Memory B cell (primary cell): ENCODE data around the gene CACNG5.
"Not testable (repeated sequence)": the region's sequence is repeated elsewhere in the genome, so short reads cannot be mapped to it uniquely, and the experiment has no call there.

ENCODE experiments used
- ATAC-seq: fragments of 150-1000 bp; cut with Tn5 transposase; 2 replicates; pipeline ENCODE4 v1.10.0; 2021; ENCODE audit warnings: low read depth, mild to moderate bottlenecking, moderate library complexity
- DNase-seq, 2 donors: peaks; one replicate each; pipeline ENCODE4 v3.0.0; 2022; ENCODE audit warnings: low spot score in 2 of 2
- H3K27ac Mint-ChIP-seq: one replicate; pipeline ENCODE4 v1.8.0; 2022; ENCODE audit warnings: mild to moderate bottlenecking, moderate library complexity, mixed read lengths
- H3K27me3 Mint-ChIP-seq: one replicate; pipeline ENCODE4 v1.8.0; 2022; ENCODE audit warnings: mixed read lengths
- H3K36me3 Mint-ChIP-seq: one replicate; pipeline ENCODE4 v1.8.0; 2022; ENCODE audit warnings: mild to moderate bottlenecking, mixed read lengths
- H3K4me1 Mint-ChIP-seq: one replicate; pipeline ENCODE4 v1.8.0; 2022; ENCODE audit warnings: mixed read lengths
- H3K4me3 Mint-ChIP-seq: one replicate; pipeline ENCODE4 v1.8.0; 2022; ENCODE audit warnings: mild to moderate bottlenecking, moderate library complexity, mixed read lengths
- H3K9me3 Mint-ChIP-seq: one replicate; pipeline ENCODE4 v1.8.0; 2022; ENCODE audit warnings: mixed read lengths

The CACNG5 gene

DNA sequence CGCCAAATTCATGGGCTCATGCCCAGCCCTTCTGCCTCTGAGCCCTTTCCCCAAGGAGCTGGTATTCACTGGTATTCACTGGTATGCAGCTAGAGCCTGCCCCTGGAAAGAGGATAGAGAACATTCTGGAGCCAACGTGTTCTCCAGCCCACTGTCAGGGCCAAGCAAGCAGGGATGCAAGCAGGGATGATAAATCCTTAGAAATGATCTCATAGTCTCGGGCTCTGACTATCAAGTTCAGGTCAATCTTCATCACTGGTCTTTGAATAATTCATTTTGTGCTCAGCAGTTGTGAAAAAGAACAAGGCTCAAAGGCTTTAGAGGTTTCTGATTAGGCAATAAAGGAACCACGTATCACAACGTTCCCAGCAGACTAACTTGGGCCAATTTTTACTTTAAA lies 57.3 kb downstream of the CACNG5 start:
- ATAC-seq, result no peak
- Mint-ChIP-seq H3K27ac (no peak overlapping the region), H3K36me3 (no peaks in the 10 kb centered on the region)

DNA sequence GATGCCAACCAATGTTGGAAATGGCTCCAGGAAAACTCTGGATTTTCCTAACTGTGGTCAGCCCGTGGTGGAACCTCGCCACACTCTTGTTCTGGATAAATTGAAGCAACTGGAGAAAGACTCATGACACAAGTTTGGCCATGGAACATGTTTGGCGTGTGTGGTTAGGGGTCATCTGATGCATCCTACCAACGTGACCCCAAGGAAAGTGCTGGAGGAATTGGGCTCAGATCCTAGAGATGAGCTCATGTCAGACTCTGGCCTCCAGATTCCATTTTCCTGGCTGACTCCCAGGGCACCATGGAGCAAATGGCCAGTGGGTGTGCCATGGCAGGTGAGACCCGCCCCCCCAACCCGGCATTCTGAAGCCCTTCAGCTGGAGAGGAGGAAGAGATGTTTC lies 58.5 kb downstream of the CACNG5 start:
- H3K27me3 Mint-ChIP-seq, result peaks cover 1% of the 10 kb centered on the region
- no peaks in the 10 kb centered on the region for H3K9me3 Mint-ChIP-seq
- H3K36me3 Mint-ChIP-seq, result no peaks in the 10 kb centered on the region
- H3K4me3 Mint-ChIP-seq, result no peak overlapping the region
- no peaks in the 10 kb centered on the region for H3K4me1 Mint-ChIP-seq
- H3K27ac Mint-ChIP-seq, result no peak overlapping the region
- ATAC-seq (no peak), DNase-seq (no peak)

More for the DNA sequence above, 57.3 kb downstream of the CACNG5 start:
- Mint-ChIP-seq H3K4me3 (no peak overlapping the region), H3K27me3 (no peaks in the 10 kb centered on the region), H3K4me1 (no peaks in the 10 kb centered on the region), H3K9me3 (no peaks in the 10 kb centered on the region)
- DNase-seq, result no peak

DNA sequence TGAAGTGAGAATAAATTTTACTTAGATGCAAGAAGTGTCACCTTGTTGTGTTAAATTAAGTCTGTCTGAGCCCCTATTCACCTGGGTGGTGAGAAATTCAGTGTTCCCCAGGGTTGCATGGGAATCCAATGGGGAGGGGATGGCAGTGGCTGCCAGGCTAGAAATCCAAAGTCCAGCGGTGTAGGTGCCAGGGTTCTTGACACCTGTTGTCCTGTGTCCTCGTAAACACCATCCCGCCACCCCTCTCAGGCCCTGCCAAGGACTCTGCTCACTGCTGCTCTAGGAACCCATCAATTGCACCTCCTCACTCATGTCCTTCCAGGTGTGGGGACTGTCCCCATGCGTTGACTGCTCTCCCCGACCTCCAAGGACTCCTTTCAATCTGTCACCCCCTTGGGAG lies 58.9 kb downstream of the CACNG5 start:
- no peaks in the 10 kb centered on the region for H3K36me3 Mint-ChIP-seq
- H3K4me1 Mint-ChIP-seq, result no peaks in the 10 kb centered on the region
- H3K9me3 Mint-ChIP-seq, result no peaks in the 10 kb centered on the region
- H3K27ac Mint-ChIP-seq, result no peak overlapping the region
- peaks cover 3% of the 10 kb centered on the region for H3K27me3 Mint-ChIP-seq
- DNase-seq (no peak), ATAC-seq (no peak)
- H3K4me3 Mint-ChIP-seq, result no peak overlapping the region

DNA sequence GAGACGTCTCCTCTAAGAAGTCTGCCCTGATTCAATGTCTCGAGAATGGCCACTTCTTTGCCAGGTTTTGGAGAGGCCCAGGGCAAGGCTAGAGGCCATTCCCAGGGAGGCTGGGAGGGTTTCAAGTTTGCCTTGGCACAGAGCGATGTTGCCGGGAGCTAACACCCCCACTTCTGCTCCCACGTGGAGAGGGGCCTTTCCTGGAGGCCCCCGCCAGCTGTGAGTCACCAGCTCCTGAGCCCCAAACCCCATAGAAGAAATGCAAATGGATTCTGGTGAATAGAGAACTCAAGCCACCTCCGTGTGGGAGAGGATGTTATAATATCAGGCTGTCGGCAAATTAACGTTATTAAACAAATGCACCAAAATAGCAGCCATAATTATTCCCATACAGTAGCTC lies 62.2 kb downstream of the CACNG5 start:
- ATAC-seq, result no peak
- H3K27me3 Mint-ChIP-seq, result peaks cover 4% of the 10 kb centered on the region

DNA sequence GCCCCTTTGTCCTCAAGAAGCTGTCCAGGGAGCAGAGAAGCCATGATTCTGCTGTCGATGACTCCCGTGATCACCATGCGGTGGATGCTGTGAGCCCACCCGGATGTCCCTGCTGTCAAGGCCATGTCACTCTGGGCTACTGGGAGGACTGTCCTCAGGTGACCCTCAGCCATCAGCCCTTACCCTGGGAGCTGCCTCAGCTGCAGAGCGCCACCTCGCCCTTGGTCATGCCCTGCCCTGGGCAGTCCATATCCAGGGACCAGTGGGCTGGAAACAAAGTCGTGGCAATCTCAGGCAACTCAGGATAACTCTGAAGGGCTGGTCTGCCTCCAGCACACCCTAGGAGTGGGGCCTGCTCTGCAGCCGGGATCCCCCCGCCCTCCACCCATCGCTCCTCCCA lies 63.6 kb downstream of the CACNG5 start:
- Mint-ChIP-seq H3K27me3 (peaks cover 6% of the 10 kb centered on the region), H3K4me3 (no peak overlapping the region), H3K36me3 (no peaks in the 10 kb centered on the region), H3K4me1 (no peaks in the 10 kb centered on the region), H3K27ac (no peak overlapping the region), H3K9me3 (peaks cover 3% of the 10 kb centered on the region)
- DNase-seq (no peak), ATAC-seq (no peak)

More for the DNA sequence above, 62.2 kb downstream of the CACNG5 start:
- H3K4me1 Mint-ChIP-seq, result no peaks in the 10 kb centered on the region
- no peak overlapping the region for H3K27ac Mint-ChIP-seq
- H3K9me3 Mint-ChIP-seq, result no peaks in the 10 kb centered on the region
- H3K4me3 Mint-ChIP-seq, result no peak overlapping the region
- no peak for DNase-seq
- H3K36me3 Mint-ChIP-seq, result no peaks in the 10 kb centered on the region

DNA sequence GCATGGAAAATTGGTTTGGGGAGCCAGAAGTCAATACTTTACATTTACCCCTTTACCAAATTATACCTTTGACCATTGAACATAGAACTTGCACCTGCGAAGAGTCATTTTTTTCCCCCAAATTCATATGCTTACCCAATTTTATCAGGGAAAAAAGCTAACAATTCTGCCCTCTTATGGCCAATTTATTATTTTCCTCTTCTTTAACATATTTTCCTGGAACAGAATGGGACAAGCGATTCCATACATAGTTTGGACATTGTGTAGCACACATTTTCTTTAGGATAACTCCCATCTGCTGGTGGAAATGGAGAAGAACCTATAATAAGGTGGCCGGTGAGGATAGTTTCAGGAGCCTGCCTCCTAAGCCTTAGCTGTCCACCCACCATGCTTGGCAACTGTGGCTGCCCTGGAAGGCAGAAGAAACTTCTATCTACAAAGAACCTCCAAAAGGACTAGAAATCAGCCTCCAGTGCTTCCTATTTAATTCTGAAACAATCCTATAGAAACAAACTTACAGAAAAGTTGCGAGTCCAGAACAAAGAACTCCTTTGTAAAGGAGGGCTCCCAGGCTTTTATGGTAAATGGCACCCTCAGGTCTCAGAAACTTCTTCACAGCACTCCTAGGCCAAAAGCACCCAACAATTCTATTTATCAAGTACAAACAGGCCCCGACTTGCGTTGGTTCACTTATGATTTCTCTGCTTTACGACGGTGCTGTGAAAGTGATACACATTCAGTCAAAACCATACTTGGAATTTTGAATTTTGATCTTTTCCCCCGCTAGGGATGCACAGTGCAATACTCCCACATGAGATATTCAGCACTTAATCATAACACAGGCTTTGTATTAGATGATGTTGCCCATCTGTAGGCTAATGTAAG lies 65.5 kb downstream of the CACNG5 start:
- Mint-ChIP-seq H3K27ac (no peak overlapping the region), H3K36me3 (no peaks in the 10 kb centered on the region)

DNA sequence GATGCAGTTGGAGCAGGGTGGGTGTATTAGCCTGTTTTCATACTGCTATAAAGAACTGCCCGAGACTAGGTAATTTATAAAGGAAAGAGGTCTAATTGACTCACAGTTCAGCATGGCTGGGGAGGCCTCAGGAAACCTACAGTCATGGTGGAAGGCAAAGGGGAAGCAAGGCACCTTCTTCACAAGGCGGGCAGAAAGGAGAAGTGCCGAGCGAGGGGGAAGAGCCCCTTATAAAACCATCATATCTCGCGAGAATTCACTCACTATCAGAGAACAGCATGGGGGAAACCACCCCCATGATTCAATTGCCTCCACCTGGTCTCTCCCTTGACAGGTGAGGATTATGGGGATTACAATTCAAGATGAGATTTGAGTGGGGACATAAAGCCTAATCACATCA lies 68.4 kb downstream of the CACNG5 start:
- H3K27me3 Mint-ChIP-seq, DNase-seq, H3K4me3 Mint-ChIP-seq, H3K27ac Mint-ChIP-seq, H3K4me1 Mint-ChIP-seq, H3K9me3 Mint-ChIP-seq, H3K36me3 Mint-ChIP-seq, ATAC-seq: not testable (repeated sequence)

More for the DNA sequence above, 65.5 kb downstream of the CACNG5 start:
- DNase-seq (no peak), ATAC-seq (no peak)
- Mint-ChIP-seq H3K4me3 (no peak overlapping the region), H3K27me3 (peaks cover 7% of the 10 kb centered on the region), H3K9me3 (peaks cover 3% of the 10 kb centered on the region), H3K4me1 (no peaks in the 10 kb centered on the region)

DNA sequence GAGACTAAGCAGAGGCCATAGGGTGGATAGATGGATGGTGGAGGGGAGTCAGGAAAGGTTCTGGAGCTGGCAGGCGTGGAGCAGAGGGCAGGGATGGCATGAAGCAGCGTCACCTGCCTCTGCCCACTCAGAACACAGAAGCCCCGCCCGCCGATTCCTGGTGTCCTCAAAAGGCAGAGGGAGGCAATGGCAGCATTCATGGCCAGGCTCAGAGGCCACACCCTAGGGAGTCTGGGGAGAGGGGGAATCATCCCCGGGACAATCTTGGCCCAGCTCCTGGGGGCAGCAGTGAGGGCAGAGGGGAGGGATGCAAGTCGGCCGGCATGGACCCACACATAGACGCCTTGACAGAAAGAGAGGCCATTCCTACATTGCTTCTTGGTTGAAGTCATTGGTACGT lies 68.9 kb downstream of the CACNG5 start:
- Mint-ChIP-seq H3K4me3 (no peak overlapping the region), H3K27me3 (peaks cover 7% of the 10 kb centered on the region), H3K9me3 (peaks cover 3% of the 10 kb centered on the region), H3K27ac (no peak overlapping the region), H3K36me3 (no peaks in the 10 kb centered on the region), H3K4me1 (peaks cover 4% of the 10 kb centered on the region)
- ATAC-seq (no peak), DNase-seq (no peak)

DNA sequence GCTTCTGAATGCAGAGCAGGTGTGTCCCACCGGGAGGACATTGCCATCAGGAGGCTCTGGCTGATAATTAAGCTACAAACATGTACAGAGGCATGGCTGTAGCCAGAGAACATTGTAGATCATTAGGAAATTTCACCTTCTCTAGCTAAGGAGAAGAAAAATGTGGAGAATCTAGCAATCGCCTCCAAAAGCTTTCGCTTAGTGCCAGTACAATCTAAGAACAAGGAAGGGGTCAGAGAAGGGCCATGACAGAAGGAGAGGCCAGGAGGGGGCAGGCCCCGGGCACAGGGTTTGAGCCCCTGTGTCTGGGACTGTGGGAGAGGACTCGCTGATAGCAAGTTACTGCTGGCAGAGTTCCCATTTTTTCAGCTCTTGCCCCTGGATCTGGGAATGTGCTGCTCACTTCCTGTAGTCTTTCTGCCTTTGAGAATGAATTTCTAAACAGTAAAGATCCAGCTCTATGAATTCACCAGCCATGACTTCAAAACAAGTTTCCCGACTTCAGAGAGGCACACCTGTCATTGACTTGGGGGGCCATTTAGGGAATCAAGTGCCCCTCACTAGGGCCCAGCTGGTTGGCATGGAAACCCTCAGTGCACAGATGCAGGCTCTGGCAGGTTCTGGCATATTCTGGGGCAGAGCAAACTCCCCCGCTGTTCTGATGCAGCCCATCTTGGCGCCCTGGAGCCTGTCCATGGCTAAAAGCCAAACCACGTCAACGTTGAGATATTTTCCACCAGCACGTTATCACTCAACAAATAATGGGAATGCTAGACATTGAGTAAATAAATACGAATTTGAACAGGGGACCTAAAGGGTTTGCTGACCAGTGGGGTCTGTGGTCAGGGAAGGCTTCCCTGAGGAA lies 70.1 kb downstream of the CACNG5 start:
- DNase-seq, result no peak
- Mint-ChIP-seq H3K4me1 (peaks cover 4% of the 10 kb centered on the region), H3K4me3 (no peak overlapping the region), H3K9me3 (peaks cover 3% of the 10 kb centered on the region), H3K27me3 (peaks cover 5% of the 10 kb centered on the region), H3K27ac (no peak overlapping the region), H3K36me3 (no peaks in the 10 kb centered on the region)
- ATAC-seq, result no peak

DNA sequence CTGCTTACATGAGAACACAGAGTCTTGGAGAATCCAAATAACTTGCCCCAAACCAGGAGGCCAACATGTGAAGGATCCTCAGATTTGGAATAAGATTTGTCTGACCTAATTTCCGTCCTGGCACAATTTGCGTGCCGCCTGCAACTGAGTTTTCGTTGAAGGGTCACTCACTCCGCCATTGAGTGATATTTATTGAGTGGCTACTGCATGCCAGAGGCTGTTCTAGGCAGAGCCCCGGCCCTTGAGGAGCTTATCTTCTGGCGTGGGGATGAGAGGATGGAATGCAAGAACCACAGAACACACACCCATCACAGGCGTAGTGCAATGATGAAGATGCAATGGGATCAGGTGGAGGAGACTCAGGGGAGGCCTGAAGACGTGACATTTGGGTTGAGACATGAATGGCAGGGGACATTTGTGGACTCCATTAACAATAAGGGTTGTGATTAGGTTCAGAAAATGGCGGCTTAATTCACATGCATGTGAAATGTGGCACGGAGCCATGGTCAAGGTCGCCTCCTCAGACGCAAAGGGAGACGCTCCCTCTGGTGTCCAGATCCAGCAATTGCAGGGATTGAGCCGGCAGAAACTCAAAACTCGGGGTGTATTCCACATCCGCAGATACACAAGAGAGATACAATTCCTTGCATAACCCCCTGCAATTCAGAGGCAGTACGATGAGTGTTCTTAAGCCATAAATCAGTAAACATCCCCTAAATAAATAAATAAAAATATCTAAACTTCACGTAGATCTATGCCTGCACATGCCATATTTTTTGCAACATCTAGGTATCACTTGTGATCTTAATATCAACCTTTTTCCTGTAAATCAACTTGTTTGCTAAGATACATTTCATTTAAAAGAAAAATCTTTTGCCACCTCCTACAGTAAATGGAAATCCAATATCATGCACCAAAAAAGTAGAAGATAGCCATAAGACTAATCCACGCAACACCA lies 71.7 kb downstream of the CACNG5 start:
- peak in 1 of 2 donors; percentile 33 for DNase-seq
- H3K27me3 Mint-ChIP-seq, result peaks cover 5% of the 10 kb centered on the region
- no peak overlapping the region for H3K27ac Mint-ChIP-seq
- H3K4me3 Mint-ChIP-seq, result no peak overlapping the region
- no peaks in the 10 kb centered on the region for H3K36me3 Mint-ChIP-seq
- H3K4me1 Mint-ChIP-seq, result peaks cover 4% of the 10 kb centered on the region
- peaks cover 3% of the 10 kb centered on the region for H3K9me3 Mint-ChIP-seq
- ATAC-seq, result no peak

DNA sequence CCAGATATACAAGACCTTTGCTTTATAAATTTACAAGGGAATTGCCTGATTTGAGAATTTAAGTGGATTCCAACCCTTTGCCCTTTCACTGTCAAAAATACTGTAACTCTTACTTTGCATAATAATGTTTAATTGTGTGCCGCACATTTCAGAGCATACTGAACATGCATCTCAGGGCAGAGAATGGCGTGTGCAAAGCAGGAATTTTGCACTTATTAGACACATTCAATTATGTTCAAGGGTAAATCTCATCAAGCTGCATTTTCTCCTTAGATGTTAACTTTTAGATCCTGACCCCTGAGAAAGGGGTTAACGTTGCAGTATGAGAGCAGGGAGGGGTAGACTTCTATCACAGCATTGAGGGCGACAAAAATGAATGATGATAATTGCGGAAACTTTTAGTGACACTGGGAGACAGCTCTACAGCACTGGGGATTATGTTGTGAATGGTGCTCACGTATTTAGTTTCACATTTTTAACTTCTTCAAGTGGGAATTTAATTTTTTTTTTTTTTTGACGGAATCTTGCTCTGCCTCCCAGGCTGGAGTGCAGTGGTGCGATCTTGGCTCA lies 75.0 kb downstream of the CACNG5 start:
- H3K27me3 Mint-ChIP-seq, result peaks cover 13% of the 10 kb centered on the region
- ATAC-seq (no peak), DNase-seq (no peak)
- H3K9me3 Mint-ChIP-seq, result no peaks in the 10 kb centered on the region
- peaks cover 4% of the 10 kb centered on the region for H3K4me1 Mint-ChIP-seq
- no peaks in the 10 kb centered on the region for H3K36me3 Mint-ChIP-seq
- H3K4me3 Mint-ChIP-seq, result no peak overlapping the region
- no peak overlapping the region for H3K27ac Mint-ChIP-seq

DNA sequence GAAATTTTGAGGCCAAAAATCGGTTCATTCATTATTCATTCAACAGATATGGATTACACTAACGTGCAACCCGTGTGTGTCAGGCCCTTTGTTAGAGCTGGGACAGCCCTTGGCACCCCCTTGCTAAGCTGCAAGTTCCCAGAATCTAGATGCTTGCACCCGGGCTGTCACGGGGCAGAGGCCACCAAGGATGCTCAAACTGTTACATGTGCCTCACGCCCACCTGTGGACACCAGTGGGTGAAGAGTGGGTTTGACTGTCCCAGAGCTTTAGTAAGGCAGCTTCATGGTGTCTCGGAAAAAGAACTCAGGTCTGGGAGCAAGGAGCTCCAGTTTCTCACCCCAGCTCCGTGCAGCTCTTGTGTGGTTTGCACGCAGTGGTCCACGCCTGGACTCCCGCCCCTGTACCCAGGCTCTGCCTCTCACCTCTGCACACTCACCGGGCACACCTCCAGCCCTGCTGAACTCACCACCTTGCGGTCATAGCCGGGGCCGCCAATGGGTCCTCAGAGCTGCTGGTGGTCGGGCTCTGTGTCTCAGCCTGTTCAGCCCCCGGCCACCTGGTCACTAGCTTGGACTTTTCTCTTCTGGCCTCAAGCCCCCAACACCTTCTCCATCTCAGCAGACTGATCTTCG lies 75.9 kb downstream of the CACNG5 start:
- ATAC-seq (no peak), DNase-seq (no peak)
- Mint-ChIP-seq H3K4me1 (peaks cover 4% of the 10 kb centered on the region), H3K36me3 (no peaks in the 10 kb centered on the region), H3K27me3 (peaks cover 14% of the 10 kb centered on the region), H3K4me3 (no peak overlapping the region), H3K27ac (no peak overlapping the region), H3K9me3 (peaks cover 3% of the 10 kb centered on the region)

DNA sequence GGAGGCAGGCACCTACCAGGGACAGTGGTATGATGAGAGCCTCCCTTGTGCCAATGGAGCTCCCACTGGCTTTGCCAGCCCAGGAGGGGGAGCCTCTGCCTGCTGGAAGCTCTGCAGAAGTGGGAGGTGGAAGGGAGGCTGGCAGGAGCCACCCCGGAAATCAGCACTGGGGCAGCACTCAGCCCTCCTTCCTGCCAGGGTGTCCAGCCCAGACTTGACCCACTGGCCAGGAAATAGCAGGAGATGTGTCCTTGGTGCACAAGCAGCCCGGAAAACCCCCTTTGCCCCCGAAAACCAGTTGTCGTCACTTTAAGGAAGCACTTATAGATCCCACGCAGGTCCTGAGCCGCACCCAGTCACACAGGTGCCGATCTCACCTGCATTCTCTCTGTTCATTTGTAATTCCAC lies 80.3 kb downstream of the CACNG5 start:
- Mint-ChIP-seq H3K36me3 (no peaks in the 10 kb centered on the region), H3K9me3 (peaks cover 5% of the 10 kb centered on the region), H3K4me1 (no peaks in the 10 kb centered on the region), H3K4me3 (no peak overlapping the region), H3K27me3 (peaks cover 22% of the 10 kb centered on the region), H3K27ac (no peak overlapping the region)
- DNase-seq, result no peak
- no peak for ATAC-seq
